ENCODE results near the gene CAMK2A.

The CAMK2A gene

DNA sequence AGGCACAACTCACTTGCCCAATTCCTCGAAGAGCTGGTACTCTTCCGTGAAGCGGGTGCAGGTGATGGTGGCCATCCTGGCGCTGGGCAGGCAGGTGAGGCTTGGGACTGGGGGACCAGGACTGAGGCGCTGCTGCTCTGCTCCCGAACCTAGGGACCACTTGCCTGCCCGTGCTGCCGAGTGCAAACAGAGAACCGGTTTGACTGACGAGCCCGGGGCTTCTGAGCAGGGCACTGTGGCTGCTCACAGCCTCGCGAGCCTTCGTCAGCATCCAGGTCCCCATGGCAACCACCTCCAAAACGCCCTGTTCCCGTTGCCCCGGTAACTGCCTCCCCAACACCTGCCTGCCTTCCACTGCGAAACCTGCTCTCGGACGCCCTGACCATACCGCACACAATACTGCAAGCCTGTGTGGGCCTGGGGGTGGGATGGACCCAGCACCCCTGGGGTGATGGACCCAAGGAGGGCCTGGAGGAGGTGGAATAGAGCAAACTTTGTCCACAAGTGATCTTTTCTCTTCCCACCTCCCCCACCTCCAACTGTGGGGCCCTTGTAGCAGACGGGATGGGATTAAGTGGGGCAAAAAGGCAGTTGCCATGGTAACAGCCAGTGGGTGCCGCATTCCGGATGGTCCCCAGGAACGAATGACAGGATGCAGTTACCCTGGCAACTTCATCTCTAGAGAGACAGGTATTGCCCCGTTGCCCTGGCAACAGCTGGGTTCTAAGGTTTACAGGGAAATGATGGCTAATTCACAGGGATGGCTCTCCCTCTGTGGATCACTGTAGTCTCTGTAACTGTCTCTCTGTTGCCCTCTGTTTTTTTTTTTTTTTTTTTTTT, at the start of gene CAMK2A:
Gene CAMK2A (minus strand): TSS at position 223 of the 840 bp plus-strand sequence. CDS start 148 bp downstream, at position 75.
- no peak for DNase-seq (ENCODE audit: low read depth, low spot score)

DNA sequence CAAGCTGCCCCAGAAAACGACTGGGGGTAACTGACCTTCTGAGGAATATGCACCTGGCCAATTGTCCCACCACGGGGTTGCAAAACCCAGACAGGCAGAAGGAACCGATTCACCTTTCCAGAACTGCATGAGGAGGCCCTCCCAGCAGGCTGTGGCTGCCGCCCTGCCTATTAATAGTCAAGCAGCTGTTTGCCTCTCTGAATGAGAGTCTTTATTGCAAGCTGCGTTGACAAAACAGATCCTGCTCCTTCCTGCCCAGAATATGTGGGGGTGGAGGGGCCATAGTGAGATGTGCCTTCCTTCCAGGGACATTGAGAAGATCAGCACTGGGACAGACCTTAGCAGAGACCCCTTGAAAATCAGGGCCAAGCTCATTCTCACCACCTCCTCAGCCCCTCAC, 49.6 kb upstream of the CAMK2A start:
- no peak overlapping the region for H3K27ac ChIP-seq

More for the DNA sequence above, at the start of gene CAMK2A:
- H3K27ac ChIP-seq = no peak within 1 kb of the TSS

DNA sequence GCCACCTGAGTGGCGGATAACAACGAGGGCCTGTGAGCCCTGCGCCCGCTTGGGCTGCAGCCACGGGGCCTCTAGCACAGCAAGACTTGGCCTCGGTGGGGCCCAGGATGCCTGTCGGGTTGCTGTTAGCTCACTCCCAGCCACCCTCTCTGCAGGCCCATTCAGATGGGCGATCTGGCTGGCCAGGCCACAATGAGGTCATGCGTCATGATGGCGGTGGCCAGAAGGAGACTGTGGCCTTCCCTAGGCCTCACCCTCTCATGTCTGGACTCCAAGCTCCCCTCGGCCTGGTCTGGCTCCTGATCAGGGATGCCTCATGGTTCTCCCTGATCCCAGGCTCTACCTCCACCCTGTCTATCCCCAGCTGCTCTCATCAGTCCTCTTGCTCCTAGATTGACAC, 49.0 kb upstream of the CAMK2A start:
- no peak for DNase-seq (ENCODE audit: low read depth, low spot score)
- no peak overlapping the region for H3K27ac ChIP-seq

More for the DNA sequence above, 49.6 kb upstream of the CAMK2A start:
- no peak for DNase-seq (ENCODE audit: low read depth, low spot score)

DNA sequence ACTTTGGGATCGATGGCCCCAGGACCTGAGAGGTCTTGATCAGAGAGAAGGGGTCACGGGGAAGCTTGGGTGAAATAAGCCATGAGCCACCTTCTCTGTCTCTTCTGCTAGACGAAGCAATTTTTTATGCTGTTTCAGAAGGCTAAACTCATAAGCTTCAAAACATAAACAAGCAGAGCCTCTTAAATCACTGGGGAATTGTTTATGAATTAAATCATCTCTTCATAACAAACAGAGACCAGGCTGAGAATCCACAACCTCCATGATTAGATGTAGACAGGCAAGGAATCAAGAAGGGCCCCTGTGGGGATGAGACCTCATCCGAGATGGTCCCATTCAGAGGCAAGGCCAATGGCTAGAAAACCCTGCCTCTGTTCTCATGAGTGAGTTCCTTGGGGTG, 46.2 kb upstream of the CAMK2A start:
- DNase-seq (ENCODE audit: low read depth, low spot score) = no peak

DNA sequence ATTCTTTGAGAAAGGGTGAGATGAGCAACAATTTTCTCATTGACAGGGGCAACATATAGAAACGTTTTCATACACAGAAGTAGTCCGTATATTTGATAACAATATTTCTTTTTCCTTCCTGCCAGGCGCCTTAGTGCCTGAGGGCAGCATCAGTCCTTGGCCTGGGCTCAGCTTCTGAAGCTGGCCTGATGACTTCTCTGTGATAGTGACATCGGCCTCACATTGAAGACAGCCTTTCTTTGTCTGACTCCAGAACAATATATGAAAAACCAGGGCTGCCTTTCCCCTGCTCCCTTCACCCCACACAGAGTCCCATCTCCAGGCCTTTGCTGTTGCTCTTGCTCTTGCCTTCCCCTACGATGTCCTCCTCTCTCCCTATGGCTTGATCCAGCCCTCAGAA, 43.8 kb upstream of the CAMK2A start:
- DNase-seq (ENCODE audit: low read depth, low spot score) = no peak
- no peak overlapping the region for H3K27ac ChIP-seq

More for the DNA sequence above, 46.2 kb upstream of the CAMK2A start:
- H3K27ac ChIP-seq = no peak overlapping the region

DNA sequence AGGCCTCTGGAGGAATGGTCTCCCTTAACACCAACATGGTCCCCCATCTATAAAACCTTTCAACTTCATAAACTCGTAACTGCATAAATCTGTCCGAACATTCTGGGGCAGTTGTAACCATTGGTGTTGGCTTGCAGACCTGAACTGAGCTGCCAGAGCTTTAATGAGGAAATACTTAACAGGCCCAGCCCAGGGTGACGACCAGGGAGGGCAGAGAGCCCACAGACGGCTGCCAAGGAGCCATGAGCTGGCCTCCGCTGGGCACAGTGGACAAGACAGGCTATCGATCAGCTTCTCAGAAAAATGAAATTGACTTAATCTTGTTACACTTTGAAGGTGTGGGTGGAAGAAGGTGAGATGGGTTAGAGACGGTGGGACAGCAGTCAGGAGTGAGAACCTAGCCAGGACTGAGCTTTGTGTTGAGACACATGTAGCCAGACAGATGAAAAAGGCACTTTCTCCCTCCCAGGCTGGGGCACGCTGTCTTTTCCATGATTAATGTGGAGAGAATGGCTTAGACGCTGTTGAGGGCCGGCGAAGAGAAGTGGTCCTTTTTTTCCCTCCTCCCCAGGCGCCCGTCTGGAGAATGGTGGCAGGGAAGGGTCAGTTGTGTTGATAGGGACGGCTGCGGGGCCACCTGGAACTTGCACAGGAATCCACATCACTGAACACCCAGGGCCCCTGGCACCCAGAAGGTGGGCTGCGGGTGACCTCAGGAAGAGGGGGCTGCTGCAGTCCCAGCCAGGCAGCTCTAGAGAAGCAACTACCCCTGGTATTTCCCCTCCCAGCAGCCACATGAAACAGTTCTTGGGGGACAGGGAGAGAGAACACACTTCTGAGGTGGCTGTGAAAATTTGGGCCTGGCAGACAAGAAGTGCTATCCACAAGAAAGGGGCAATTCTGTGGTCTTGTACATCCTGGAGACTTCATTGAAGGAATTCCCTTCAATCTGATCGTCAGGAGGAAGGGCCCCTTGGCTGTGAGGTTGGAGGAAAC, 40.6 kb upstream of the CAMK2A start:
- DNase-seq (ENCODE audit: low read depth, low spot score) = no peak
- H3K27ac ChIP-seq = no peak overlapping the region

DNA sequence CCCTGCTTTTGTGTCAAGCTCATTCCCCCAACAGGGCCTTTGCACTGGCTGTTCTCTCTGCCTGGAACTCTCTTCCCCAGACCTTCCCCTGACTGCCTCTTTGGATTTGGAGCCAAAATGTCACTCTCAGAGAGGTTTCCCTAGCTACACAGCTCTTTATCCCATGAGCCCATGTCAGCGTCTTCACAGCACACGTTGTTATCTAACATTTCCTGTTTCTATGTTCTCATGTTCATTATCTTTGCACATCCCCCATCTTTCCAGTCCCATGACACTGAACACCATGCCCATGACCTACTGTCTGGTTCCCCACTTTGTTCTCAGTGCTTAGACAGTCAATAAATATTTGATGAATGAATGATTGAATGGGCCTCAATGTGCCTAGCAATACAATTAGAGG, 39.5 kb upstream of the CAMK2A start:
- DNase-seq (ENCODE audit: low read depth, low spot score) = no peak
- H3K27ac ChIP-seq = no peak overlapping the region

DNA sequence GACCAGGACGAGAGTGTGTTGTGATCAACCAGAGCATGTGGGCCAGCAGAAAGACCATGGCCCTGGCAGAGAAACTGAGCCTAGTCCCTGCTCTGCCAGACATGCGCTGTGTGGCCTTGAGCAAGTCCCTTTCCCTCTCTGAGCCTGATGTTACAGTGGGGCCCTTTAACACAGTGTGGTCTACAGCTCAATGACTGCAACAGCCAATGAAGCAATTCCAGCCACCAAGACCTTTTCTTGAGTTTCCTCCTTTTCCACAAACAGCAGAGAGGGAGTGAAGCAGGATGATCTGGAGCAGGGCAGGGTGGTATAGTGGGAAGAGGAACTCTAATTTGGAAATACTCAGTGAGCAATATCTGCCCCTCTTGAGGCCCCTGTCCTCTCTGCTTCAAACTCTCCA, 38.9 kb upstream of the CAMK2A start:
- DNase-seq (ENCODE audit: low read depth, low spot score) = no peak
- no peak overlapping the region for H3K27ac ChIP-seq

DNA sequence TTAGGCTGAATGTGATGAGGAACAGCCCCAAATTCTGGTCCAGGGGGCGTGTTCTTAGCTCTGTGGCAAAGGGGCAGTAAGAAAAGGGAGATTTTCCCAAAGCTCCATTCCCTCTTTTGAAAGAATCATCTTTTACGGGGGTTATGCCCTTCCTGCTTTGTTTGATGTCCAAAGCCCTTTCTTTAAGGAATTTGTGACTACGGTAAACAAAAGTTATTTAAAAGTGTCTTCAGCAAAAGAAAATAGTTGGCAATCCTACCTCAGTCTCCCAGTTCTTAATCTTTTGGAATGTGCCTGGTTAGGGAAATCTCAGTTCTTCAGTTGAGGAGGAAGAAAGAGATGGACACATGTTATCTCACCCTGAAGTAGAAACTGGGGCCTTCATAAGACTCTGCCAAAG, 37.6 kb upstream of the CAMK2A start:
- no peak for DNase-seq (ENCODE audit: low read depth, low spot score)
- H3K27ac ChIP-seq = no peak overlapping the region

DNA sequence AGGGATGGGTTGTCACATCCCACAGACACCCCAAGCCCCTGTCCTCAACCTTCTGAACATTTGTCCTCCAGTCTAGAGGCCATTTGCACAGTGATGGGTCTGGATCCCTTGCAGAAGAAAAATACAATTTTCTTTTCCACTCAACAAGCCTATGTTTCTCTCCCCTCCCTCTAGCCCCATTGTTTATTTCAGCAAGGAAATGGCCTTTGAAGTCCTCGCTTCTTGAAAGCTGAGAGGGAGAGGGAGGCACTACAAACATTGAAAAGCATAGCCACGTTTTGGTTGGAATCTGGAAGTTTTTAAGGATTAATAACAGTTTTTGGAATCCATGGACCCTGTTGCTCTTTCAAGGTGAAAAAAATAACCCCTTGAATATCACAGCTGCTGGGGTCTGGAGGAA, 37.1 kb upstream of the CAMK2A start:
- DNase-seq (ENCODE audit: low read depth, low spot score) = no peak
- no peak overlapping the region for H3K27ac ChIP-seq

DNA sequence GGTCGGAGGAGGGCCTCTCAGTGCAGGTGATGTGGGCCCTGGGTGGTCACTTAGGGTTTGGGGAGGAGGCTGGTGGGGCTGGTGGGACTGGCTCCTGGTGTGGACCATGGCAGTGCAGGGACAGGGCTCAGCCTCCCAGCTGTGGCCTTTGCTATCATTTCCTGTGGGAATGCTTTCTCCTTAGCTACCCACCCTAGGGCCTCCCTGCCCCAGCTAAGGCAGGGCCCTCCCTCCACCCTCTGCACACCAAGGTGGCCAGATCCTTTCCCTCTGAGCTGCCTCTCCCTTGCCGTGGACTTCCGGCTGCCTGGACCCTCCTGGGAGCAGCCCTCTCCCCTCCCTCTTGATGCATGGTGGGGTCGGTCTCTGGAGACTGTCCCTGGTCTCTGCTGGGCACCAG, 35.9 kb upstream of the CAMK2A start:
- no peak overlapping the region for H3K27ac ChIP-seq
- no peak for DNase-seq (ENCODE audit: low read depth, low spot score)

DNA sequence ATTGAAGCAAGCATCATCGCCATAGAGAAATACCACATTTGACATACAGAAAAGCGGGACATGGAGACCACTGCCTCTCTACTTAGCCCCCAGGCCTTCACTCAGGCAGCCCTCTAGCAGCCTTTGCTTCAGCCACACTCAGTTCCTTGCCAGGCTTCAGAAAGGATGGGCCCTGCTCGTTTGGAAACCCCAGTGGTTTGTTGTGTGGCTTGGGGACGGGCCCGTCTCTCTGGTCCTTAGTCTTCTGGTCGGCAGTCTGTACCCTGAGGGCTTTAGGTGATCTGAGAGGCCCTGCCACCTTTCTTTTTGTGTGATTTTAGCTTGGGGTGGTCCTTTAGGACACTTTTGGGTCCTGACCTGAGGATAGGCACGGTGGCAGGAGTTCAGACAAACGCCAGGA, 34.2 kb upstream of the CAMK2A start:
- no peak overlapping the region for H3K27ac ChIP-seq

DNA sequence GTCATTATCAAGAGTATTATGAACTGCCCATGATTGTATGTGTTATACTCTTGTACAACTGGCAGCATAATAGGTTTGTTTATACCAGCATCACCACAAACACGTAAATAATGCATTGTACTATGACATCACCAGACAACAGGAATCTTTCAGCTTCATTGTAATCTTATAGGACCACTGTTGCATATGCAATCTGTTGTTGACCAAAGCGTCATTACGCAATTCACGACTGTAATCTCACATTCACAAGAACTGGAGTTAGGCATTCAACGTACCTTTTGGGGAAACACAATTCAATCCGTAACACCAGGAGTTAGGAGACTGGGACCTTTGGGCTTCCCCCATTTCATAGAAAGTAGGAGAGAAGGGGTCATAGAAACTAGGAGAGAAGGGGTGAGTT, 33.5 kb upstream of the CAMK2A start:
- H3K27ac ChIP-seq = no peak overlapping the region
- DNase-seq (ENCODE audit: low read depth, low spot score) = no peak

More for the DNA sequence above, 34.2 kb upstream of the CAMK2A start:
- no peak for DNase-seq (ENCODE audit: low read depth, low spot score)

DNA sequence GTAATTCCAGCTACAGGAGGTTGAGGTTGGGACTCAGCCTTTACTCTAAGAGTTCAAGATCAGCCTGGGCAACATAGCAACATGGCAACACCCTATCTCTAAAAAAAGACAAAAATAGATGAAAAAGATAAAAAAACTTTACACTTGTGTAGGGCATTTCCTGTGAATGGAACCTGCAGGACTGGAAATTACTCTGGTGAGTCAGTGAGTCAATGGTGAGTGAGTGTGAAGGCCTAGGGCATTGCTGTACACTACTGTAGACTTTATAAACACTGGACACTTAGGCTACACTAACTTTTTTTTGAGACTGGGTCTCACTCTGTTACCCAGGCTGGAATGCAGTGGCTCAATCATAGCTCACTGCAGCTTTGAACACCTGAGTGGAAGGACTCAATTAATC, 32.6 kb upstream of the CAMK2A start:
- H3K27ac ChIP-seq = peak overlapping the region; percentile 89
- DNase-seq (ENCODE audit: low read depth, low spot score) = peak; percentile 66

DNA sequence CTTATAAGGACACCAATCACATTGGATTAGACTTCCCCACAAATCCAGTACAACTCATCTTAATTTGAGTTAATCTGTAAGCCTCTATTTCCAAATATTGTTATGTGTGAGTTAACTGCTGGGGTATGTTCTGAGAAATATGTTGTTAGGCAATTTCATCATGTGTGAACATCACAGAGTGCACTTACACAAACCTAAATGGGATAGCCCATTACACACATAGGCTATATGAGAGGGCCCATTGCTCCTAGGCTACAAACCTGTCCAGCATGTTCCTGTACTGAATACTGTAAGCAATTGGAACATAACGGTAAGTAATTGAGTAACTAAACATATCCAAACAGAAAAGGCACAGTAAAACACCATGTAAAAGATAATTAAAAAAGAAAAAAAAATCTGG, 32.2 kb upstream of the CAMK2A start:
- DNase-seq (ENCODE audit: low read depth, low spot score) = peak; percentile 40
- peak overlapping the region; percentile 89 for H3K27ac ChIP-seq

DNA sequence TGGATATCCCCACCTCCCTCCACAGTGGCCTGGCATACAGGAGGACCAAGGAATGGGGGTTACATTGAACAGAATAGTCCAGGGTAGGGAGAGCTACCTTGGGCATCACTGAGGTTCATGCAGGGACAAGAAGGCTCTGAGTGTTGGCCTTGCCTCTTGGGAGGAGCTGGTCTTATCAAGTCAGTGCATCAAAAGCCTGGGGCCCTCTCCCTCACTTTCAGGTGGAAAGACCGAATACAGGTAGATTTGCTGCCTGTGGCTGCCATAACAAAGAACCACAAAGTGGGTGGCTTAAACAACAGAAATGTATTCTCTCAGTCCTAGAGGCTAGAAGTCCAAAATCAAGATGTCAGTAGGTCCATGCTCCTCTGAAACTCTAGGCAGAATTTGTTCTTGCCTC, 31.6 kb upstream of the CAMK2A start:
- DNase-seq (ENCODE audit: low read depth, low spot score) = no peak
- peak overlapping the region; percentile 89 for H3K27ac ChIP-seq

DNA sequence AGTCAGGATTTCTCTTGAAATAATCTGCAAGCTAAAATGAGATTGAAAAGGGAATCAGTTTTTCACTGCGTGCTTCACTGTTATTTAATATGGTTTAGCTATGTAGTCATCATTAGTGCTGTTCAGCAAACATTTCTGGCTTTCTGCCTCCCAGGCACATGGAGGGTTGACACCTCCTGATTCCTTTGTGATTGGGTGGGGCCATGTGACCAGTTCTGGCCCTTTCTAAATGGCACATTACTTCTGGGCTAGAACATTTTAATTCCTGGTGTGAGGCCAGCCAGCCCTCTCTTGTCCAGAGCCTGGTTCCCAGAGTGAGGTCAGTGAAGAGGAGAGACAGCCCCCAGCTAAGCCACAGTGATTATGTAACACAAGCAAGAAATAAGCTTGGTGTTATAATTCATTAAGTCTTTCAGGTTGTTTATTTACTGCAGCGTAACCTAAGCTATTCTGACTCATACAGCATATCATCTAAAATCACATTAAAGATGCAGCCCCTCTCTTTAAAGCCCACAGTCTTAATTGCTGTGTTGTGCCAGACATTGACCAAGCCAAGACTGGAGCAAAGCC, 30.6 kb upstream of the CAMK2A start:
- DNase-seq (ENCODE audit: low read depth, low spot score) = peak; percentile 61
- peak overlapping the region; percentile 89 for H3K27ac ChIP-seq

DNA sequence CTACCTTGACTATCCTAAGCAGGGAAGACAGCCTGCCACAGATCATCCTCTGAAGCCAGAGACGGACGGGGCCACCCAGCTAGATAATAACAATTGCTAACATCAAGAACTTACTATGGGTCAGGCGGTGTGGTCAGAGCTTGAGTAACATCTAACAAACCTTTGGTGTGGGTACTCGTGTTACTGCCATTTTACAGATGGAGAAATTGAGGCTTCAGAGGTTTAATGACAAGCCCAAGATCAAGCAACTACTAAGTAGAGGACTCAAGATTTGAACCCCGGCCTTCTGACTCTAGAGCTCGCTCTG, 29.9 kb upstream of the CAMK2A start:
- no peak for DNase-seq (ENCODE audit: low read depth, low spot score)
- H3K27ac ChIP-seq = peak overlapping the region; percentile 89

DNA sequence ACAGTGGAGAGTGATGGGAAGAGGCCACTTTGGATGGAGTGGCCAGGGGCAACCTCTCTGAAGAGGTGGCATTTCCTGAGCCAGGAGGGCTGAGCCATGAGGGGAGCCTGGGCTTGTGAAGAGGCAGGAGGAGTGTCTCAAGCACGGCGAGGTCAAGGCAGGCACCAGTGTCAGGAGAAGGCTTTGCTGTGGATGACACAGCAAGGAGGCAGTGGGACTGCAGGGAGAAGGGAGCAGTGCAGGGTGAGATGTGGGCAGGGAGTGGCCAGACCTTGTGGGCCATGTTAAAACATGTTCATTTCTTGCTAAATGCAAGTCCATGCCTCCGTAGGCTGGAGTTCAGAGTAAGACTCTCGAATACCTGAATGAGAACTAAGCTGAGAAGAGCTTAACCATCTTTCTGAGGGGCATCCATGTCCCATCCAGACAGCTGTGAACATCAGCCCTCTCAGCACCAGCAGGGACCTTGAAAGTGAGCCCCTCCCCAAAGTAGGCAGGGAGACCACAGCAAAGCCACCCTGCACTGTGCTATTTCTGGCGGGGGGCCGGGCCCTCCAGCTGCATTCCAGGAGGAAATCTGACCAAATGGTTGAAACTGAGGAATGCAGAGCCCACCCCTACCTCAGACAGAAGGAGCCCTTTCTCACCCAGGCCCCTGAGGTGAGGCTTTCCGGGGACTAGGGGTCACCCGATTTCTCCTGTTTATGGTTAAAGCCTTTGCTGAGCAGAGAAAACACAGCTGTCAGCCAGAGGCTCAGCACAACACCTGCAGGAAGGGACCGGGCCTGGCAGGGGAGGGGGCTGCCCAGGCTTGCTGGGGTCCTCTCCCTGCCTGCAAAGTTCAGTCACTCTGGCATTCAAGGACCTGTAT, 29.3 kb upstream of the CAMK2A start:
- peak overlapping the region; percentile 89 for H3K27ac ChIP-seq

More for the DNA sequence above, 29.3 kb upstream of the CAMK2A start:
- peak; percentile 88 for DNase-seq (ENCODE audit: low read depth, low spot score)
